ENCODE results near the gene HSFX3.

- TF ChIP-seq CTCF (IDR thresholded peaks at IDR 0.05) (no peak), EZH2phosphoT487 (IDR thresholded peaks at IDR 0.05) (no peak)
These were observed 51.0 kb downstream of the HSFX3 start for GRCh38 chrX:149498767-149499166.
